ENCODE measurements around the gene TPSAB1.

TPSAB1 gene

GRCh38 chr16:1285669-1286512, 45.4 kb downstream of the TPSAB1 start:
- no peak for TF ChIP-seq CTCF (IDR thresholded peaks at IDR 0.05; ENCODE audit: low read depth, low read length)
- no peak for DNase-seq (ENCODE audit: low read depth in 2 of 2)
- no peak overlapping the region for H3K4me3 ChIP-seq (replicated peaks in 1 of 2; ENCODE audit: low read depth in 2 of 2, low read length in 2 of 2)

- H3K4me3 ChIP-seq (replicated peaks in 1 of 2; ENCODE audit: low read depth in 2 of 2, low read length in 2 of 2) = no peak overlapping the region
- TF ChIP-seq CTCF (IDR thresholded peaks at IDR 0.05; ENCODE audit: low read depth, low read length) = no peak
- DNase-seq (ENCODE audit: low read depth in 2 of 2) = no peak
Measured at GRCh38 chr16:1286513-1287094, 46.1 kb downstream of the TPSAB1 start.

GRCh38 chr16:1287982-1288670, 47.6 kb downstream of the TPSAB1 start:
- H3K4me3 ChIP-seq (replicated peaks in 1 of 2; ENCODE audit: low read depth in 2 of 2, low read length in 2 of 2) = no peak overlapping the region
- DNase-seq (ENCODE audit: low read depth in 2 of 2) = peak; percentile 22 to 29
- TF ChIP-seq CTCF (IDR thresholded peaks at IDR 0.05; ENCODE audit: low read depth, low read length) = no peak

- no peak for DNase-seq (ENCODE audit: low read depth in 2 of 2)
- no peak overlapping the region for H3K4me3 ChIP-seq (replicated peaks in 1 of 2; ENCODE audit: low read depth in 2 of 2, low read length in 2 of 2)
- TF ChIP-seq CTCF (IDR thresholded peaks at IDR 0.05; ENCODE audit: low read depth, low read length) = no peak
Measured at GRCh38 chr16:1288813-1289476, 48.4 kb downstream of the TPSAB1 start.

GRCh38 chr16:1289477-1289866, 49.0 kb downstream of the TPSAB1 start:
- no peak for TF ChIP-seq CTCF (IDR thresholded peaks at IDR 0.05; ENCODE audit: low read depth, low read length)
- no peak for DNase-seq (ENCODE audit: low read depth in 2 of 2)
- no peak overlapping the region for H3K4me3 ChIP-seq (replicated peaks in 1 of 2; ENCODE audit: low read depth in 2 of 2, low read length in 2 of 2)

- DNase-seq (ENCODE audit: low read depth in 2 of 2) = no peak
- no peak overlapping the region for H3K4me3 ChIP-seq (replicated peaks in 1 of 2; ENCODE audit: low read depth in 2 of 2, low read length in 2 of 2)
- TF ChIP-seq CTCF (IDR thresholded peaks at IDR 0.05; ENCODE audit: low read depth, low read length) = no peak
Measured at GRCh38 chr16:1290063-1290501, 49.6 kb downstream of the TPSAB1 start.
